ENCODE results near the gene RBL2.

Gene RBL2

GRCh38 chr16:53529513-53529912 is 95.2 kb downstream of the RBL2 start:
- Histone ChIP-seq H3K27ac (no peak overlapping the region), H2AFZ (ENCODE audit: low read depth) (no peak overlapping the region), H3K79me2 (ENCODE audit: insufficient read depth, low read depth) (no peaks in the 10 kb centered on the region), H3K4me1 (ENCODE audit: low read depth, poor library complexity, severe bottlenecking) (no peaks in the 10 kb centered on the region), H3K4me2 (no peak overlapping the region), H3K27me3 (ENCODE audit: insufficient read depth, low read depth) (no peaks in the 10 kb centered on the region), H4K20me1 (ENCODE audit: insufficient read depth) (no peaks in the 10 kb centered on the region), H3K36me3 (ENCODE audit: insufficient read depth) (no peaks in the 10 kb centered on the region), H3K9ac (no peak overlapping the region), H3K4me3 (IDR thresholded peaks at IDR 0.05; ENCODE audit: insufficient read depth, low read depth, low read length) (no peak overlapping the region)
- TF ChIP-seq, protein P1, sequence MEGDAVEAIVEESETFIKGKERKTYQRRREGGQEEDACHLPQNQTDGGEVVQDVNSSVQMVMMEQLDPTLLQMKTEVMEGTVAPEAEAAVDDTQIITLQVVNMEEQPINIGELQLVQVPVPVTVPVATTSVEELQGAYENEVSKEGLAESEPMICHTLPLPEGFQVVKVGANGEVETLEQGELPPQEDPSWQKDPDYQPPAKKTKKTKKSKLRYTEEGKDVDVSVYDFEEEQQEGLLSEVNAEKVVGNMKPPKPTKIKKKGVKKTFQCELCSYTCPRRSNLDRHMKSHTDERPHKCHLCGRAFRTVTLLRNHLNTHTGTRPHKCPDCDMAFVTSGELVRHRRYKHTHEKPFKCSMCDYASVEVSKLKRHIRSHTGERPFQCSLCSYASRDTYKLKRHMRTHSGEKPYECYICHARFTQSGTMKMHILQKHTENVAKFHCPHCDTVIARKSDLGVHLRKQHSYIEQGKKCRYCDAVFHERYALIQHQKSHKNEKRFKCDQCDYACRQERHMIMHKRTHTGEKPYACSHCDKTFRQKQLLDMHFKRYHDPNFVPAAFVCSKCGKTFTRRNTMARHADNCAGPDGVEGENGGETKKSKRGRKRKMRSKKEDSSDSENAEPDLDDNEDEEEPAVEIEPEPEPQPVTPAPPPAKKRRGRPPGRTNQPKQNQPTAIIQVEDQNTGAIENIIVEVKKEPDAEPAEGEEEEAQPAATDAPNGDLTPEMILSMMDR (conservative IDR thresholded peaks at IDR 0.05; ENCODE audit: low read depth, low read length): no peak

DNA sequence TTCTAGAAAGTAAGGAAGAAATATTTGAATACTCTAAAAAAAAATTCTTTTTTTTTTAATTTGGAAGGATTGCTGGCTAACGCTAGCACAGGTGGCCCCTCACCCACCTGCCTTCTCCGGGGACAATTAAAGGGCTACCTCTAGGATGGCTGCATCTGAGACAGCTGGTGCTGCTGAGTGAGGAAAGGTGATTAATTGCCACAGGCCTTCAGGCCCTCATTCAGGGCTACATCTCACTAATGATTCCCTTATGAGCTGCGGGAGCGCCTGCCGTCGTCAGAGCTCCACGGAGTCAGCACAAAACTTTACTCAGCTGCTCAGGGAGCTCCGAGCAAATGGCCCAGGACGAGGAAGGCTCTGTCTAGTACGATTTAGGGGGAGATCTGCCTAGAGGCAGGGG is 95.8 kb downstream of the RBL2 start:
- no peak overlapping the region for H3K4me2 ChIP-seq
- no peaks in the 10 kb centered on the region for H3K36me3 ChIP-seq (ENCODE audit: insufficient read depth)
- H3K9ac ChIP-seq: no peak overlapping the region
- H3K79me2 ChIP-seq (ENCODE audit: insufficient read depth, low read depth): no peaks in the 10 kb centered on the region
- TF ChIP-seq, protein P1 (conservative IDR thresholded peaks at IDR 0.05; ENCODE audit: low read depth, low read length): no peak
- H3K4me3 ChIP-seq (IDR thresholded peaks at IDR 0.05; ENCODE audit: insufficient read depth, low read depth, low read length): no peak overlapping the region
- H3K27me3 ChIP-seq (ENCODE audit: insufficient read depth, low read depth): no peaks in the 10 kb centered on the region
- no peaks in the 10 kb centered on the region for H3K4me1 ChIP-seq (ENCODE audit: low read depth, poor library complexity, severe bottlenecking)
- no peaks in the 10 kb centered on the region for H4K20me1 ChIP-seq (ENCODE audit: insufficient read depth)
- H2AFZ ChIP-seq (ENCODE audit: low read depth): no peak overlapping the region
- H3K27ac ChIP-seq: no peak overlapping the region

DNA sequence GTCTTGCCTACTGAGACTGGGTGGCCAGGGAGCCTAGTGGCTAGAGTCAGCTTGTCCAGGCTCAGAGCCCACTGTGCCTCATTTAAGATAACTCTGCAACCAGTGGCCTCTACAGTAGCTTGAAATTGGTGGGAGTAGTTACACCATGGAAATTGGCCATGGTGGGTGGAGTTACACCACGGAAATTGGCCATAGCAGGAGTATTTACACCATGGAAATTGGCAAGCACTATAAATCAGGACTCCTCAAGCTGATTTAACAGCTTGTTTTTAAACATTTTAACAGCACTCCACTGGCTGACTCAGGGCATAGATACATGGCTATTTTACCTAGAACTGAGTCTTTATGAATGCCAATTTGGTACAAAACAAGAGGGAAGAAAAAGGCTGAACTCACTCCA is 96.5 kb downstream of the RBL2 start:
- H3K4me2 ChIP-seq: no peak overlapping the region
- H2AFZ ChIP-seq (ENCODE audit: low read depth): no peak overlapping the region
- TF ChIP-seq, protein P1 (conservative IDR thresholded peaks at IDR 0.05; ENCODE audit: low read depth, low read length): no peak
- no peaks in the 10 kb centered on the region for H3K4me1 ChIP-seq (ENCODE audit: low read depth, poor library complexity, severe bottlenecking)
- H3K27me3 ChIP-seq (ENCODE audit: insufficient read depth, low read depth): no peaks in the 10 kb centered on the region
- no peak overlapping the region for H3K27ac ChIP-seq
- H3K9ac ChIP-seq: no peak overlapping the region
- no peaks in the 10 kb centered on the region for H3K36me3 ChIP-seq (ENCODE audit: insufficient read depth)
- no peaks in the 10 kb centered on the region for H4K20me1 ChIP-seq (ENCODE audit: insufficient read depth)
- H3K79me2 ChIP-seq (ENCODE audit: insufficient read depth, low read depth): no peaks in the 10 kb centered on the region
- no peak overlapping the region for H3K4me3 ChIP-seq (IDR thresholded peaks at IDR 0.05; ENCODE audit: insufficient read depth, low read depth, low read length)

DNA sequence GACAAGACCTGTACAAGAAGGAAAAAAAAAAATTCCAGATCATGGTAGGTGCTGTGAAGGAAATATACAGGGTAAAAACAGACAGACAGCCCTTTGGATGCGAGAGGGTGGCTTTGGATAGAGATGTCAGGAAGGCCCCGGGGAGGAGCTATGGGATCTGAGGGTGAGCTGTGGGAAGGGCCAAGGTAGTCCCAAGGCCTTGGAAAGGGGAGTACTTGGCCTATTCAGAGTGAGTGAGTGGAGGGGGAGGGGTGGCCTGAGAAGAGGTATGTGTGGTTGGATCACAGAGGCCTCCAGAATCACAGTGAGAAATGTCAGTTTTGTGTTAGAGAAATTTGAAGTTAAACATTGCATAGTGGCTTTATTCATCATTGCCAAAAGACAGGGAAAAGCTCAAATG is 99.9 kb downstream of the RBL2 start:
- Histone ChIP-seq H3K27me3 (ENCODE audit: insufficient read depth, low read depth) (no peaks in the 10 kb centered on the region), H3K9ac (no peak overlapping the region), H4K20me1 (ENCODE audit: insufficient read depth) (no peaks in the 10 kb centered on the region), H3K79me2 (ENCODE audit: insufficient read depth, low read depth) (no peaks in the 10 kb centered on the region), H3K4me3 (IDR thresholded peaks at IDR 0.05; ENCODE audit: insufficient read depth, low read depth, low read length) (no peak overlapping the region), H3K4me2 (no peak overlapping the region), H3K27ac (no peak overlapping the region), H3K36me3 (ENCODE audit: insufficient read depth) (no peaks in the 10 kb centered on the region), H3K4me1 (ENCODE audit: low read depth, poor library complexity, severe bottlenecking) (no peaks in the 10 kb centered on the region), H2AFZ (ENCODE audit: low read depth) (no peak overlapping the region)
- TF ChIP-seq, protein P1 (conservative IDR thresholded peaks at IDR 0.05; ENCODE audit: low read depth, low read length): no peak

Measured in KMS-11 (cell line).